Stimulated activated CD4-positive, alpha-beta T cell treated with anti-CD3 and anti-CD28 coated beads, Interleukin-1b, Interleukin-23, amount 100 ng/mL, for 1 hour (primary cell): Measurements from ENCODE around the gene ZNF777.
"Not testable (repeated sequence)": the region's sequence is repeated elsewhere in the genome, so short reads cannot be mapped to it uniquely, and the experiment has no call there.

ENCODE experiments used
- DNase-seq, 2 donors: peaks; one replicate each; pipeline ENCODE4 v3.0.0-alpha.2; 2020; ENCODE audit warnings: low read depth in 2 of 2

Gene ZNF777

DNA sequence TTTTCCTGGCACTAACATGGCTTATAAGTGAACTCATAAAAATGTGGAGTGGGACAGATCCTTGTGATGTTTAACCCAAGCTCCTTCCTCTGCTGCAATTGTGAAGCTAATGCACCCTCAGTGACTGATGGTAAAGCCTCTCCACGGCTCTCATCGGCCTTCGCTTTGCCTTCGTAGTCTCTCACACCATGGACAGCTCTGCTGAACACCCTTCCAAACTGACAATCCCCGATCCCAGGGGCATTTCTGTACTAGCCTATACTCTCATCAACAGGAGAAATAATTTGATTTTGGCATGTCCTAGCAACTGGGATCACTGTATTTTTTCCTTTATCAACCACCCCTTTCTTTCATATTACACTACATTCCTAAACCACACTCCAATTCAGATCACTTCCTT is 6.1 kb downstream of the ZNF777 start:
- DNase-seq, result no peak

DNA sequence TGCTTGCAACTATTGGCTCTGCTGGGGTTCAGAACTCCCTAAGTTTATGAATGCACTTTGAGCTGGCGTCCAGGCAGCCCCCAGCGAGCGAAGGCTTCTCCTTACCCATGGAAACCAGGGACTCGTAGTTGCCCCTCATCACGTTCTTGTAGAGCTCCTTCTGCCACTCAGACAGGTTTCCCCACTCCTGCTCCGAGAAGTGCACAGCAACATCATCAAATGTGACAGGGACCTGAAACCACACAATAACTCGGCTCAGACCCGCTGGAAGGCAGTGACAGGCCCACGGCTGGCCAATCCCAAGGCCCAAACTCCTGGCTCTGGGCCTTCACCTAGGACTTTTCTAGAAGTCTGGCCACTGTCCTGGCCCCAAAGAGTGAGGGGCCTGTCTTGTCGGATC is 6.9 kb downstream of the ZNF777 start:
- DNase-seq, result no peak

DNA sequence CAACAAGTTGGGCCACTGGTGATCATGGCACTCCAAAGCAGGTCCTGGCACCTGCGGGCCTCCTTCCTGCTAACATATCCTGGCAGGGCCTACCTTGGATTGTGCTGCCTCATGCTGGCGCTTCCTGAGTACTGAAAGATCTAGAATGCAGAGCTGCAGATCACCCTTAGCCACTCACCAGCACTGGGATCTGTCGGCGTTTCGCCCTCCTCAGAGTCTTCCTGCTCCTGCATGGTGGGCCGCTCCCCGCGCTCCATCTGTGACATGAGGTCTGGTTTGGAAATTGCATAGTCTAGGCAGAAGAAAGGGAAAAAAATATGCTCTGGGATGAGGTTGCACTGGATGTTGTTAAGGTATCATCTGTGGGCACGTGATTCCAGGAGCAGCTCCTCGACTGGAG is 10.0 kb downstream of the ZNF777 start:
- no peak for DNase-seq

DNA sequence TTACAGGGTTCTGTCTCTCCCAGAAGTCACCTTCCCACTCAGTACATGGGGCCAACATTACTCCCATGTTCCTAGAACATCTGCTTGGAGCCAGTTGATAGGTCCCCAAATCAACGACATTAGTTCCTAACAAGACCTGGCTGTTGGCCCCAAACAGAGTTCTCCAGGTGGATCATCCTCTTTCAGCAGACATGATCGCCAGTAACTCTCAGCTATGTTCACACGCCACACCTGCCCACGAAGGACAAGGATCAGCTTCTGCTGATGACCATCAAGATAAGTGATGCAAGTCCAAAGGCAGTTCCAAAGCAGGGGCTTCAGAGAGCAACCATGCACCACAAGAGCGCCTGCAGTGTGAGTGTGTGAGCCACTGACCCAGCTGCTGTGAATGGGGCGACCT is 11.0 kb downstream of the ZNF777 start:
- no peak for DNase-seq

DNA sequence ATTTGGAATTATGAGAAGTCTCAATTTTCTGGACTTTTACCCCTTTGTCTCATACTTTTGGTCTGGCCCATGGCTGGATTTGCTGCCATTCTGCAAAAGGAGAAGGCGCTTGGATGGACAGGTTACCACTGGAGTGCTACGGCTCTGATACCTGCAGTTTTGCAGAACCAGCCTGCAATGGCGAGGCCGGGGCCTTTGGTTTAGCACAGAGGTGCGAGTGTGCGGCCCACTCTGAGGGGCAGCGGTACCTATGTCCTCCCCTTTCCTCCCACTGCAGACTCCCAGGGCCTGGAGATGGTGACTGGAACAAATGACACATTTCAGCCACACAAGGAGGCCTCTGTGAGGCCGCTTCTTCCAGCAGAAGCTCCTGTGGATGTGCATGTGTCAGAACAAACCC is 11.9 kb downstream of the ZNF777 start:
- no peak for DNase-seq

DNA sequence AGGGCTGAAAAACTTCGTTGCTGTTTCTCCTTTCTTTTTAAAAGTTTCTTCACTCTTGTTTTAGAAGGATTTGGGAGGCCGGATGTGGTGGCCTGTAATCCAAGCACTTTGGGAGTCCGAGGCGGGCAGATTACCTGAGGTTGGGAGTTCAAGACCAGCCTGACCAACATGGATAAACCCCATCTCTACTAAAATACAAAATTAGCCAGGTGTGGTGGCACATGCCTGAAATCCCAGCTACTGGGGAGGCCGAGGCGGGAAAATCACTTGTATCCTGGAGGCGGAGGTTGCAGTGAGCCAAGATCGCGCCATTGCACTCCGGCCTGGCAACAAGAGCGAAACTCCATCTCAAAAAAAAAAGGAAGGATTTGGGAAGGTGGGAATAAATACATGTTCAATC is 14.8 kb downstream of the ZNF777 start:
- not testable (repeated sequence) for DNase-seq

DNA sequence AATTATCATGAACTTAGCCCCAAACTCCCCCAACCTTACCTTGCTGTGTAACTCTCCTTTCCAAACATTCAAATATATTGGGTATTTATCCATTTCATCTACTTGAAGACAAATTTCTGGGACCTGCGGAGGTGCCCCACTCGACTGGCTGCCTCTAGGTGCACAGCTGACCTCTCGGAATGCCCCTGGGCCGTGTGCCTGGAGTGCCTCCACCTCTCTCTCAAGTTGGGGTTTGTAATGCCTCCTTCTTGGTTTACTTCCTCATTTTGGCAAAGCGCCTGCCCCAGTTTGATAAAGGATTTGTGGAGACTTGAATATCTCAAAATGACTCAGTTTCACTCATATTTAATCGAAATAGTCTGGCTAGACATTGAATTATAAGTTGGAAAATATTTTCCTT is 16.6 kb downstream of the ZNF777 start:
- no peak for DNase-seq

DNA sequence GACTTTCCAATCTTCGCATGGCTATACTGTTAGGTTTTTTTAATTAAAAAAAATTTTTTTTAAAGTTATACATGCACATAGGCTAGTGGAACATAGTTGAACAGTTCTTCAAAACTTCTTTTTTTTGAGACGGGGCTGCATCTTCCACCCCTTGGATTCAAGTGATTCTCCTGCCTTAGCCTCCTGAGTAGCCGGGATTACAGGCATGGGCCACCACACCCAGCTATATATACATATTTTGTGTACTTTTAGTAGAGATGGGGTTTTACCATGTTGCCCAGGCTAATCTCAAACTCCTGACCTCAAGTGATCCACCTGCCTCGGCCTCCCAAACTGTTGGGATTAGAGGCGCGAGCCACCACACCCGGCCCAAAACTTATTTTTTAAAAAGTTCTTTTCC is 17.3 kb downstream of the ZNF777 start:
- DNase-seq, result no peak

DNA sequence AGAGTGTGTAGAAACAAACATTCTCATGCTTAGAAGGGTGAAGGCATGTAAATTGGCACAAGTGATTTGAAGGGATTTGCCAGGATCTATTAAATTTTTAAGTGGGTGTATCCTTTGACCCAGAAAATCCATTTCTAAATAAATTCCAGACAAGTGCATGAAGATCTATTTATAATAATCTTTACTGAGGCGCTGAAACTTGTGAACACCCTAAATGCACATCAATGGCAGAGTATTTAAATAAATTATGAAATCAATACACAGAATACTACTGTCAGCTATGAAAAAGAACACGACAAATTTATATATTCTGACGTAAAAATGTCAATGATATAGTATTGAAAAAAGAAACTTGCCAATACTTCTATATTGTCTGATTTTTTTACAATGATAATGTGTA is 17.9 kb downstream of the ZNF777 start:
- no peak for DNase-seq

DNA sequence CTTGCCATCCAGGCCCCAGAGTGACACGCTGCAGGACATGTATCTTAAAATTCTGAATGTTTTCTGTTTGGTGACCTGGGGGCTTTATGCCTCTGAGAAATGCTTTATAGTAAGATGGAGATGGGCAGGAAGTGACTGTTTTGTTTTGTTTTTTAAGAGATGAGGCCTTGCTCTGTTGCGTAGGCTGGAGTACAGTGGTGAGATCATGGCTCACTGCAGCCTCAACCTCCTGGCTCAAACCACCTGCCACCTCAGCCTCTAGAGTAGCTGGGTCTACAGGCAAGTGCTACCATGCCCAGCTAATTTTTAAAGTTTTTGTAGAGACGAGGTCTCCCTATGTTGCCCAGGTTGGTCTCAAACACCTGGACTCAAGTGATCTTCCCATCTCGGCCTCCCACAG is 20.6 kb downstream of the ZNF777 start:
- DNase-seq, result no peak

DNA sequence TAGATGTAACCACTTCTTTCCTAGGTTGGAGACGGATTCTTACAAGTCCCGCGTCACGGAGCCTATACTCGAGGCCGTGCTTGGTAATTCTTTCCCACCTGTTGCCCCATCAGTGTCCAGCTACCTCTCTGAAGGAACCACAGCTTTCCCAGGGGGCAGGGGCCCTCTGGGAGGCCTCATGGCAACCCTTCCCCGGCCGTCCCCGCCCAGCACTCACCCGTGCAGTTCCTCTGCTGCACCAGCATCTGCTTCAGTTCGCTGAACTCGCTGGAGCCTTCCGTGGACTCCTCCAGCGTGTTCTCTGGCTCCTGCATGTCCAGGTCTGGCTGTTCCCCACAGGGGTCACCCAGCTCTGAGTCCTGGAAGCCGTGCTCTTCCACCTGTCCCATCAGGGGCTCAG is 24.5 kb downstream of the ZNF777 start:
- no peak for DNase-seq

DNA sequence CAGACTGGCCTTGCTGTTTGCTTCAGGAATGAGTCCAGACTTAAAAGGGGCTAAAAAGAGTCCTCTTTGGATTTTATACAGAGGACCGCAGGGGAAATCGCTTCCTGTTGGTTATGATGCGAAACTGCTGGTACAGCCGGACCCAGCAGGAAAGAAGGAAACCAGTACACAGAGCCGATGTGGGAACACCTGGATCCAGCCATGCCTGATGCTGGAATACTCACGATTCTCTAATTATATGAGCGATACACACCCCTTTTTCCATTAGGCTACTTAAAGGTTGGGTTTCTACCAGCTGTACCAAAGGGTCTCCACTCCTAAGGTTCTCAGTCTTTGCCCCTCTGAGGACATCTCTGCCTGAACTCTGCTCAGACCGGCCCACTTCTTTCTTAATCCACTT is 27.7 kb downstream of the ZNF777 start:
- DNase-seq, result no peak

DNA sequence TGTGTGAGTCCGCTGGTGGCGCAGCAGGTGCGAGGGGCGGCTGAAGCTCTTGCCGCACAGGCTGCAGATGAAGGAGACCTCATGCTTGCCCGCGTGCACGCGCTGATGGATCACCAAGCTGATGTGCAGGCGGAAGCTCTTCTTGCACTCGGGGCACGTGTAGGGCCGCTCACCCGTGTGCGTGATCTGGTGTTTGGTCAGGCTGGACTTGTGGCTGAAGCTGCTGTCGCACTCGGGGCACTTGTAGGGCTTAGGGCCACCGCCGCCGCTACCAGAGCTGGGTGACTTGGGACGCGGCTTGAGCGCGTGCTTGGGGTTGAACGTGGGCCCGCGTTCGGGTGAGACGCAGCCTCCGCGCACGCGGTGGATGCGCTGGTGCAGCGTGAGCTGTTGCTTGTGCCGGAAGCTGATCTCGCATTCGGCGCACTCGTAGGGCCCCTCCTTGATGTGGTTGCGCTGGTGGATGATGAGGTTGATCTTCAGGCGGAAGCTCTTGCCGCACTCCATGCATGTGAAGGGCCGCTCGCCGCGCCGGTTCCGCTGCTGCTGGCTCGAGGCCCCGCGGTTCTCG is 28.7 kb downstream of the ZNF777 start:
- DNase-seq, result no peak

DNA sequence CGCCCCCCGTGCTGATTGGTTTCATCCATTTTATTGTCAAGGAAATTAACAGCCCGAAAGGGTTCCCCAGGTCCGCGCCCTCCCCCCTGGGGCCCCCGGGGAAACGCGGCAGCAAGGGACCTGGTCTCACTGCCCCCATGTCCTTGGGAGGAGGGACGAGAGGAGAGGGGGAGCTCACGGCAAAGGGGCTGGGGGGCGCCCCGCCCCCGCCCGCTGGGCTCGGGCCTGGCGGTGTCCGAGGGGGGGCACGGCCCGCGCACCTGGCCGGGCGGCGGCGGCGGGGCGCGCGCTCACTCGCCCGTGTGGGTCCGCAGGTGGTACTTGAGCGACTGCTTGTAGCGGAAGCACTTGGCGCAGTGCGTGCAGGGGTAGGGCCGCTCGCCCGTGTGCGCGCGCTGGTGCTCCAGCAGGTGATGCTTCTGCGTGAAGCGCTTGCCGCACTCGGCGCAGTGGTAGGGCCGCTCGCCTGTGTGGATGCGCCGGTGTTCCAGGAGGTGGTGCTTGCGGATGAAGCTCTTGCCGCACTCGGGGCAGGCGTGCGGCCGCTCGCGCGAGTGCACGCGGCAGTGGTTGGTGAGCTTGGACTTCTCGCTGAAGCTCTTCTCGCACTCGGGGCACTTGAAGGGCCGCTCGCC is 29.3 kb downstream of the ZNF777 start:
- no peak for DNase-seq

DNA sequence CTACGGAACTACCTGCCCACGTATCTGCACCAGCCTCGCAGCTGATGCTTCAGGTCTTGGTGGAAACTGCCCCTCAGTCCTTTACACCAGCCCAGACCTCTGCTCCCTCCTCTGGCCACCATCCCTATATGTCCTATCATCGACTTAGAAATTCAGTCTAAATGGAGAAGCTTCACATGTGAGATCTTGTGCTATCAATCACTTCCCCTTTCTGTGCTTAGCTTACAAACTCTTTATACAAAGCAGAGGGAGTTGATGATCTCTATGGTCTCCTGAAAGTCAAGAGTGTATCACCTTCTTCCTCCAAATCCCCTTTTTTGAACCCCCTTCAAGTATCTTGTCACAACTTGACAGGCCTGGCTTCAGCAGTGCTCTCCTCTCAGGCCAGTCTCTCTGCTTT is 30.7 kb downstream of the ZNF777 start:
- DNase-seq, result no peak

DNA sequence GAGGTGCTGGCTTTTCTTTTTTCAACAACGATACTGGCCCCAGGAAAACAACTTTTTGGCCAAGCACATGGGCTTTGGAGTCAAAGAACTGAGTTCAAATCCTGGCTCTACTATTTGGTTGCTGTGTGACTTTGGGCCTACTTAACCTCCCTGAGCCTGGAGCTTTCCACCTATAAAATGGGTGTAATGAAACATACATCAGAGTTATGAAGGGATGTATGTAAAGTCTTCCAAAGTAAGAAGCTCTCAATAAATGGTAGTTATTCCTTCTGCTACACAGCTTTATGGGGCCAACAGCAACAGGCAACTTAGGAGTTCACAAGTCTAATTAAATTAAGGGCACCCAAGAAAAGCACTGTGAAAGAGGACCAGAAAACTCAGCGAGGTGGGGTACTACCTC is 33.0 kb downstream of the ZNF777 start:
- no peak for DNase-seq

DNA sequence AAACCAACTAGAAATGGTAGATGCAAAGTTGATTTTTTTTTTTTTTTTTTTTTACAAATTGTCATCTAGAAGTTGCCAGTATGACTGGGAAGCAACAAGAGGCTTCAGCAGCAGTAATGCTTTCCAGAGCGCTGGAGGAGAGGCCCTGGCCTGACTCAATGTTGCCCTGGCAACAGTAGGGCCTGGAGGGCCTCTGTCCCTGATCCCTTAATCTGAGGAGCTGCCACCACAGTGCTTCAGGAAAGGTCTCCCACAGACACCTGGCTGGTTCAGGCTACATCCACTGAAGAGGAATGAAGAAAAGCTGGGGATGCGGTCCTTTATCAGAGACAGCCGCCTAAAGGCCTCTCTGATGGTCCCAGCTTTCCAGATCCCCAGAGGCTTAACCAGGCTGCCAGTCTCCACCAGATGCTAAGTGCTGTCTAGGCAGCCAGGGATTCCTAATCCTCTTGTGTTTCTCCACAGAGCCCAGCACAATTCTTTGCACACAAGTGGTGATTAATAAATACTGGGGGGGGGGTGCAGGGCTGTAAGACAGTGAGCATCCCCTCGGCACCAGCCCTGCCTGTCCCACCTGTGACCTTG is 33.7 kb downstream of the ZNF777 start:
- DNase-seq, result no peak

DNA sequence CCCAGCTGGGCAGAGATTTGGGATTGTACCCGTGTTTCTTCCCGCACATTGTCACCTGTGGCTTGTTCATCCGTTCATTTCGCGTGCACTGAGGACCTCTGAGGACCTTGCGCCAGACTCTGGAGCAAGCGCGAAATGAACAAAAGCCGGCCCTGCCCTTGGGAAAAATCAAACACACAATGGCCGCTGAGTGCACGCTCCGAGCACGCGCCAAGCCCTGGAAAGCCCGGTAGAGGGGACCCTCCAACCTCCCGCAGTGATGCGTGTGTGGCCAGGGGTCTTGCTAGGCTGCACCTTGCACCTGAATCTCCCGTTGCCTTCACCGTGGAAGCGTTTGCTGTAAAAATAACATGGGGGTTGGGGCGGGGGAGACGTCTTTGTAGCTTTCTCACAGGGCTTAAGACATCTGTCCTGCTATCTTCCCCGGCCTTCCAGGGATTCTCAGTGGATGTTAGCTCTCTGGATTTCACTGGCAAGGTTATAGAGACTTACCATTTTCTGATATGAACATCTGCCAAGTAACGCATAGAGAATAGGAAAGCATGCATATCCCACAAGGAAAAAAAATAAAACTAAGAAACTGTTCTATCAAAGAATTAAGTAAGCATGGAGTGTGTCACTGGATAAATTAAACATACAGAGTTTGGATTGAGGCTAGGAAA is 37.3 kb downstream of the ZNF777 start:
- DNase-seq, result no peak

DNA sequence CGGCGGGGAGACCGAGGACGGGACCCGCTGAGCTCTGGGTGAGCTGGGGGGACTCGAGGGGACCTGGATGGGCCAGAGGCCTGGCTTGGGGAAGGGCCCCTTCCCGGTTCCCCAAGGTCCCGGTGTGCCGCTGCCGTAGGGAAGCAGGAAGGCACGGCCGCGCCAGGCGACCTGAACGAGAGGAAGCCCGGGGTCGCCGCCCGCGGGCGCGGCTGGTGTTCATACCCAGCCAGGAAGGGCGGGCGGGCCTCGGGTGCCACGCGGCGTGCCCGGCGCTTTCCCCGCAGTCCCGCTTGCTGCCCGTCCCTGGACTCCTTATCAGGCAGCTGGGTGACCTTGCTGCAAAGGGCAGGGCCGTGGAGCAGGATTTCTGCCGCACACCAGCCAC is 38.0 kb downstream of the ZNF777 start:
- peak in 1 of 2 donors; percentile 17 for DNase-seq

DNA sequence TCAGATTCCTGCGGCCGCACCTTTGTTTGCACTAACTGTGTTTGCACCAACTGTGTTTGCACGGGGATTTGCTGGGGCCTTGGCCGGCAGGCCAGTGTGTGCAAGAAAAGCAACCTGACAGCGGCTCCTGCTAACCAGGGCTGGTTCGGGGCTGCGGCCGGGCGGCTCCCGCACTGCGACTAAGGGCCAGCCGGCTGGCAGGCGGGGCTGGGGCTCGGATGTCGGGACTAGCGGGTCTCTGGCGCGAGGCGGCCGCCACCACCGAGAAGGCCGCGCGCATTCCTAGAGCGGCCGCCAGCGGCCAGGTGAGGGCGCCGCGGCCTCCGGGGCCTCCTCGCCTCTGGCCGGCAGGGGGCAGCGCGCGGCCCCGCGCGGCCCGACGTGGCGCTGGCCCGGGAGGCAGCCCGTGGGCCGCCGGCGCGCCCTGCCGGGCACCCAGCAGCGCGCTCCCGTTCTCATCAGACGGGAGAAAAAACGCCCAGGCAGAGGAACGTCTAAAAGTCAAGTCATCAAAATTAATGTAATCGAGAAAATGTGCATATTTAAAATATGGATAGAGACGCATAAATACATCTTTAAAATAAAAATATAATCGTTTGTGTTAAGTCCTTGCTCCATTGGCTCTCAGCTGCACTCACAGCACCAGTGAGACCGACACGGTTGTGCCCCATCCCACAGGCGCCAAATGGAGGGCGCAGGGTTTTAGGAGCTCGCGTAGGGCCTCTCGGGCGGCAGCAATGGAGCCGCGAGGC is 38.5 kb downstream of the ZNF777 start:
- peak; percentile 41 to 58 for DNase-seq

DNA sequence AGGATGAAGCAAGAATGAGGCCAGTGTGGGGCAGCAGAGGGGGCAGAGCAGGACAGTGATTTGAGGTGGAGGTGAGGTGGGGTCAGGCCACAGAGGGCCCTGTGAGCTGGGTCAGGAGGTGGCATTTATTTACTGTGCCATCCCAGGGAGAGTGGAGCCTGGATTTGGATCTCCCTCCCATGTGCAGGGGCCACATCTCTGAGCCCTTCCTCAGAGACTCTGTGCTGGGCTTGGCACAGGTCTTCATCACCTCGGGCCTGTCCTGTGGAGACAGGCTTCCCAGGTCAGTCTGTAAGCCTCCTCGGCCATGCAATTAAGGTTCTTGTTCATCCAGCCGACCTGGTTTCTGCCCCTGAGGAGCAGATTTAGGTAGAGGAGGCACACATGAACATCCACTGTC is 40.9 kb downstream of the ZNF777 start:
- no peak for DNase-seq

DNA sequence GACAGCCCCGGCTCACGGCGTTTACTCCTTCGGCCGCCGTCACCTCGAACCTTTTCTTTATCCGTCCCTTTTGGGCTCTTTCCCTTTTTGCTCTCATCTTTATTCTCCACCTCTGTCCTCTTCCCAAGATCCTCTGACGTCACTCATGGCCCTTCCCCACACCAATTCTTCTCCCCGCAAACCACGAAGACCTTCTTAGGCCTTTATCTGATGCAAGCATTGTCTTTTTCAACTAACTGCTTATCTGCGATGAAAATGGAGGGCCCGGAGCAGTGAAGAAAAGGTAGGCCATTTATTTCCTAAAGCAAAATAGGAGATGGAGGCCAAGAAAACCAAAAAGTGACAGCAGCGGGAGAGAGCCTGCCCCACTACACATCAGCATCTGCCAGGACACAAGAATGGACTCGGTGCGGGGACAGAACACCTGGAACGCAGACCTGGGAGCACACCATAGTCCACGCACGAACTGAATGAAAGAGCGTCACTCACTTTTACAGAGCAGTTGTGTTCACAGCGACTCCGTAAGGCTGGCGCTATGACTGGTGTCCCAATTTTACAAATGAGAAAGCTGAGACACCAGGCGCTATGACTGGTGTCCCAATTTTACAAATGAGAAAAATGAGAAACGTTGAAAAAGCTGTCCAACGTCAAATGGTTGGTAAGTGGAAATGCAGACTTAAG is 45.3 kb downstream of the ZNF777 start:
- DNase-seq, result no peak
